ENCODE data around the gene RALGAPA2.

DNA sequence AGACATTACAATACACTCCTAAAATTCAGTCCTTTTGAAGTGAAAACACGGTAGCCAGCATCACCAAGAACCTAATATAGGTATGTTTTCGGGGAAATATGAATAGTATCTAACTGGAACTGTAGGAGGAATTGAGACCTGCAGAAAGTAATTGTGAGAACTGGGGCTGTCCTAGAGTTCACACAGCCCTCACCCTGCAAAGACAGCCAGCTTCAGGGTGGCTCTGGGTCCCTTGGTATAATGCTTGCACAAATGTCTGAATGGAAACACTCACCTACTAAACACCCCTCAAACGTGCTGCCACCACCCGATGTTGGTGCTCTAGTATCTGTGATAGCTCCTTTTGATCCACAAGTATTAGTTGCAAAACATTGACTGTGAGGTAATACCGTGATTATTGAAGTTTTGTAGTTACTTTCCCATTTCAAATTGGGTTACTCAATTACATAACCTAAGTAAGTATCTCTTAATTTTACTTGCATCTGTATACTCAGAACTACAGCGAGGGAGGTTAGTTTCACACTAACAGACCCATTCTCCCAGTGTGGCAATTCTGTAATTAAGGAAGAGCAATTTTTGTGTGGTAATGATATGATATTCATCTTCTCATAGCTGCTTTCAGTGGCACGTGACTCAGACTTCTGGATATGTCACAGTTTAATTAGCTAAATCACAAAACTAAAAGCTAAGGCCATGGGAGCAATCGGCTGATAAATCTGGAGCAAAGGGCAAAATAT, 215.0 kb downstream of the RALGAPA2 start:
- no peak for TF ChIP-seq POLR2A (IDR thresholded peaks at IDR 0.05)
- TF ChIP-seq, protein P1, sequence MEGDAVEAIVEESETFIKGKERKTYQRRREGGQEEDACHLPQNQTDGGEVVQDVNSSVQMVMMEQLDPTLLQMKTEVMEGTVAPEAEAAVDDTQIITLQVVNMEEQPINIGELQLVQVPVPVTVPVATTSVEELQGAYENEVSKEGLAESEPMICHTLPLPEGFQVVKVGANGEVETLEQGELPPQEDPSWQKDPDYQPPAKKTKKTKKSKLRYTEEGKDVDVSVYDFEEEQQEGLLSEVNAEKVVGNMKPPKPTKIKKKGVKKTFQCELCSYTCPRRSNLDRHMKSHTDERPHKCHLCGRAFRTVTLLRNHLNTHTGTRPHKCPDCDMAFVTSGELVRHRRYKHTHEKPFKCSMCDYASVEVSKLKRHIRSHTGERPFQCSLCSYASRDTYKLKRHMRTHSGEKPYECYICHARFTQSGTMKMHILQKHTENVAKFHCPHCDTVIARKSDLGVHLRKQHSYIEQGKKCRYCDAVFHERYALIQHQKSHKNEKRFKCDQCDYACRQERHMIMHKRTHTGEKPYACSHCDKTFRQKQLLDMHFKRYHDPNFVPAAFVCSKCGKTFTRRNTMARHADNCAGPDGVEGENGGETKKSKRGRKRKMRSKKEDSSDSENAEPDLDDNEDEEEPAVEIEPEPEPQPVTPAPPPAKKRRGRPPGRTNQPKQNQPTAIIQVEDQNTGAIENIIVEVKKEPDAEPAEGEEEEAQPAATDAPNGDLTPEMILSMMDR (IDR thresholded peaks at IDR 0.05) = no peak

Data from body of pancreas (tissue), 4 donors.